Activated naive CD8-positive, alpha-beta T cell treated with anti-CD3 and anti-CD28 coated beads, Interleukin-2, amount 10 ng/mL, durations not matched to agents 7 days and 5 days (primary cell): ENCODE measurements around the gene SEMA3F. TPM values are rescaled to one million over a fixed set of nuclear protein-coding genes. Genes with fewer than 3 reads are reported as not detected.

Experiments used
- ATAC-seq: fragments of 150-1000 bp; cut with Tn5 transposase; one replicate; pipeline ENCODE4 v1.10.0; 2021; ENCODE audit warnings: low read depth, moderate library complexity
- POLR2A ChIA-PET: fragments of 350-600 bp; sonication (Branson Sonifier 250); formaldehyde crosslinking; loops from one replicate; lab custom pipeline; 2021; ENCODE audit warnings: antibody characterized with exemption; lab: Charles Lee
- DNase-seq: peaks from one replicate; pipeline ENCODE4 v3.0.0; 2021
- H3K27ac Mint-ChIP-seq: one replicate; pipeline ENCODE4 v1.8.0; 2022; ENCODE audit warnings: mild to moderate bottlenecking, mixed read lengths
- H3K27me3 Mint-ChIP-seq: one replicate; pipeline ENCODE4 v1.8.0; 2022; ENCODE audit warnings: mild to moderate bottlenecking, moderate library complexity, mixed read lengths
- H3K36me3 Mint-ChIP-seq: one replicate; pipeline ENCODE4 v1.8.0; 2021; ENCODE audit warnings: mild to moderate bottlenecking, mixed read lengths
- H3K4me1 Mint-ChIP-seq: one replicate; pipeline ENCODE4 v1.8.0; 2021; ENCODE audit warnings: mixed read lengths
- H3K4me3 Mint-ChIP-seq: one replicate; pipeline ENCODE4 v1.8.0; 2022; ENCODE audit warnings: mild to moderate bottlenecking, moderate library complexity, mixed read lengths
- H3K9me3 Mint-ChIP-seq: one replicate; pipeline ENCODE4 v1.8.0; 2021; ENCODE audit warnings: mixed read lengths
- microRNA-seq: library from miRNA; unstranded; fragments of <30 nt; microRNA quantifications from one replicate; pipeline ENCODE4 v1.2.0, GENCODE V29; 2022
- total RNA-seq, 2 experiments: library from RNA; stranded (reverse); gene quantifications; one replicate each; pipeline ENCODE4 v1.2.3, GENCODE V29; 2021

Gene SEMA3F
- total RNA-seq, 2 experiments from 2014 or later, result 0.09 TPM; not detected in 1

- Mint-ChIP-seq H3K9me3 (no peaks in the 10 kb centered on the region), H3K36me3 (peaks cover 16% of the 10 kb centered on the region), H3K4me3 (peak overlapping the region; percentile 100), H3K27me3 (no peaks in the 10 kb centered on the region), H3K4me1 (peaks cover 33% of the 10 kb centered on the region), H3K27ac (peak overlapping the region; percentile 99)
- peak; percentile 69 for DNase-seq
- no peak for ATAC-seq
- POLR2A ChIA-PET, result interaction anchor here (1.0 to 3.4 kb wide), 9 partner anchors 10 to 375 kb away, joined by 3 to 48 read pairs (median 9); partner anchors contain the start of genes CISH and RASSF1
Observed at GRCh38 chr3:50237133-50237651, 82.1 kb downstream of the SEMA3F start.

GRCh38 chr3:50237754-50238548 lies 82.8 kb downstream of the SEMA3F start:
- H3K9me3 Mint-ChIP-seq, result no peaks in the 10 kb centered on the region
- ATAC-seq, result peak; percentile 49
- POLR2A ChIA-PET, result interaction anchor here (0.6 to 3.4 kb wide), 10 partner anchors 9 to 374 kb away, joined by 3 to 48 read pairs (median 6); partner anchors contain the start of genes CISH and RASSF1
- peak; percentile 86 for DNase-seq
- H3K27me3 Mint-ChIP-seq, result no peaks in the 10 kb centered on the region
- peaks cover 20% of the 10 kb centered on the region for H3K36me3 Mint-ChIP-seq
- H3K4me1 Mint-ChIP-seq, result peaks cover 39% of the 10 kb centered on the region
- H3K27ac Mint-ChIP-seq, result peak overlapping the region; percentile 99
- H3K4me3 Mint-ChIP-seq, result peak overlapping the region; percentile 100

GRCh38 chr3:50238549-50239026 lies 83.5 kb downstream of the SEMA3F start:
- H3K27me3 Mint-ChIP-seq, result no peaks in the 10 kb centered on the region
- POLR2A ChIA-PET, result interaction anchor here (0.6 to 1.8 kb wide), 5 partner anchors 8 to 373 kb away, joined by 3 to 8 read pairs (median 4); partner anchors contain the start of gene CISH
- H3K27ac Mint-ChIP-seq, result peak overlapping the region; percentile 99
- no peaks in the 10 kb centered on the region for H3K9me3 Mint-ChIP-seq
- DNase-seq (no peak), ATAC-seq (no peak)
- H3K4me3 Mint-ChIP-seq, result peak overlapping the region; percentile 100
- peaks cover 20% of the 10 kb centered on the region for H3K36me3 Mint-ChIP-seq
- H3K4me1 Mint-ChIP-seq, result peaks cover 41% of the 10 kb centered on the region

Small RNA genes within 50 kb of the gene (microRNA-seq; reads per million reads assigned to microRNA genes)
- gene MIR566, result not detected
- not detected for gene MIR5787

Other genes with a start within 250 kb of the SEMA3F start
- gene MON1A, start 225.5 kb upstream of the SEMA3F start, total RNA-seq, result 10 to 100 TPM; 11.9 to 12.9 TPM
- 100 to 1,000 TPM; 147 TPM for gene RBM6, start 215.2 kb upstream of the SEMA3F start, total RNA-seq
- 100 to 1,000 TPM; 256 to 257 TPM for gene RBM5, start 66.4 kb upstream of the SEMA3F start, total RNA-seq
- not detected for gene GNAT1, start 36.3 kb downstream of the SEMA3F start, total RNA-seq
- not detected for gene SLC38A3, start 49.9 kb downstream of the SEMA3F start, total RNA-seq
- gene GNAI2, start 80.9 kb downstream of the SEMA3F start, total RNA-seq, result 100 to 1,000 TPM; 435 to 448 TPM
- gene SEMA3B, start 113.8 kb downstream of the SEMA3F start, total RNA-seq, result 1 to 10 TPM in 1 of 2 experiments, under 1 TPM in 1; 0.36 to 1.0 TPM
- gene LSMEM2, start 123.8 kb downstream of the SEMA3F start, total RNA-seq, result not detected
- gene IFRD2, start 137.1 kb downstream of the SEMA3F start, total RNA-seq, result 10 to 100 TPM; 50.0 to 59.0 TPM
- 1 to 10 TPM; 5.9 to 7.0 TPM for gene HYAL3, start 144.1 kb downstream of the SEMA3F start, total RNA-seq
- 10 to 100 TPM; 34.3 to 37.7 TPM for gene NAA80, start 144.1 kb downstream of the SEMA3F start, total RNA-seq
- gene HYAL1, start 148.2 kb downstream of the SEMA3F start, total RNA-seq, result under 1 TPM; 0.25 to 0.28 TPM
- 1 to 10 TPM; 4.9 to 5.1 TPM for gene HYAL2, start 167.4 kb downstream of the SEMA3F start, total RNA-seq
- gene TUSC2, start 172.9 kb downstream of the SEMA3F start, total RNA-seq, result 10 to 100 TPM; 20.2 to 20.8 TPM
- gene RASSF1, start 185.5 kb downstream of the SEMA3F start, total RNA-seq, result 100 to 1,000 TPM; 183 to 188 TPM
- gene ZMYND10, start 190.4 kb downstream of the SEMA3F start, total RNA-seq, result 1 to 10 TPM; 2.2 to 2.7 TPM
- gene NPRL2, start 195.5 kb downstream of the SEMA3F start, total RNA-seq, result 10 to 100 TPM; 55.8 to 58.2 TPM
- gene CYB561D2, start 195.5 kb downstream of the SEMA3F start, total RNA-seq, result 10 to 100 TPM; 35.0 to 38.9 TPM
- 10 to 100 TPM; 23.4 to 24.4 TPM for gene TMEM115, start 204.2 kb downstream of the SEMA3F start, total RNA-seq